ENCODE data around the gene FBXL19. TPM values are rescaled to one million over a fixed set of nuclear protein-coding genes. Genes with fewer than 3 reads are reported as not detected.

The FBXL19 gene
- total RNA-seq, 2 donors from 2014 or later = 21.9 to 44.8 TPM

GRCh38 chr16:30902029-30902972 lies 21.1 kb upstream of the FBXL19 start:
- H3K4me3 ChIP-seq = peak overlapping the region; percentile 55
- intact Hi-C loops (cut with DNase I) = loop anchor here (5.0 to 10.0 kb wide), 2 partner anchors 55 to 198 kb away; no protein-coding TSS in a partner anchor
- H3K9ac ChIP-seq (ENCODE audit: low read depth in 2 of 2, low read length in 2 of 2) = peak overlapping the region; percentile 71 to 90
- H3K9me3 ChIP-seq = no peaks in the 10 kb centered on the region
- TF ChIP-seq, protein P1, sequence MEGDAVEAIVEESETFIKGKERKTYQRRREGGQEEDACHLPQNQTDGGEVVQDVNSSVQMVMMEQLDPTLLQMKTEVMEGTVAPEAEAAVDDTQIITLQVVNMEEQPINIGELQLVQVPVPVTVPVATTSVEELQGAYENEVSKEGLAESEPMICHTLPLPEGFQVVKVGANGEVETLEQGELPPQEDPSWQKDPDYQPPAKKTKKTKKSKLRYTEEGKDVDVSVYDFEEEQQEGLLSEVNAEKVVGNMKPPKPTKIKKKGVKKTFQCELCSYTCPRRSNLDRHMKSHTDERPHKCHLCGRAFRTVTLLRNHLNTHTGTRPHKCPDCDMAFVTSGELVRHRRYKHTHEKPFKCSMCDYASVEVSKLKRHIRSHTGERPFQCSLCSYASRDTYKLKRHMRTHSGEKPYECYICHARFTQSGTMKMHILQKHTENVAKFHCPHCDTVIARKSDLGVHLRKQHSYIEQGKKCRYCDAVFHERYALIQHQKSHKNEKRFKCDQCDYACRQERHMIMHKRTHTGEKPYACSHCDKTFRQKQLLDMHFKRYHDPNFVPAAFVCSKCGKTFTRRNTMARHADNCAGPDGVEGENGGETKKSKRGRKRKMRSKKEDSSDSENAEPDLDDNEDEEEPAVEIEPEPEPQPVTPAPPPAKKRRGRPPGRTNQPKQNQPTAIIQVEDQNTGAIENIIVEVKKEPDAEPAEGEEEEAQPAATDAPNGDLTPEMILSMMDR (IDR thresholded peaks at IDR 0.05) = no peak
- H3K4me1 ChIP-seq = peaks cover under 1% of the 10 kb centered on the region
- peak; percentile 67 for DNase-seq
- peak overlapping the region; percentile 84 for H3K27ac ChIP-seq
- no peaks in the 10 kb centered on the region for H3K36me3 ChIP-seq
- no peaks in the 10 kb centered on the region for H3K27me3 ChIP-seq

DNA sequence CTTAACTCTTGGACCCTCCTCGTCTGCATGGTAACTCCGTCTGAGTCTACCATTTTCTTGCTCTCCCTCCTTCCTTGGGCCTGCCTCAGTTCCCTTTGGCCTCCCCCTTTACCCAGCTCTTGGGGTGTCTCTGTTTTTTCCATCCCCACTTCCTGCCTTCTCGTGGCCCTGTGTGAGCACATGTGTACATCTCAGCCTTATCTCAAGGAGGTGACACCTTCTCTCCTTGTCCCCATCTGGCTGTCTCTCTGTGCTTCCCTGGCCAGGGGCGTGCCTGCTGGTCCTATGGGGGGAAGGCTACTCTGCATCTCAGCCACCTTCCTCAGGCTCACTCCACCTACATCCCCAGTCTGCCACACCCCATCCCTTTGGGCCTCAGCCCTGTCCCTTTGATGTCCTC lies 20.4 kb upstream of the FBXL19 start:
- Histone ChIP-seq H3K27ac (peak overlapping the region; percentile 84), H3K9ac (ENCODE audit: low read depth in 2 of 2, low read length in 2 of 2) (peak overlapping the region; percentile 61 to 90), H3K4me1 (no peaks in the 10 kb centered on the region), H3K4me3 (peak overlapping the region; percentile 55), H3K9me3 (no peaks in the 10 kb centered on the region), H3K36me3 (no peaks in the 10 kb centered on the region), H3K27me3 (no peaks in the 10 kb centered on the region)
- DNase-seq = no peak
- TF ChIP-seq, protein P1 (IDR thresholded peaks at IDR 0.05) = no peak
- intact Hi-C loops (cut with DNase I) = loop anchor here (5.0 to 10.0 kb wide), 2 partner anchors 56 to 198 kb away; no protein-coding TSS in a partner anchor

DNA sequence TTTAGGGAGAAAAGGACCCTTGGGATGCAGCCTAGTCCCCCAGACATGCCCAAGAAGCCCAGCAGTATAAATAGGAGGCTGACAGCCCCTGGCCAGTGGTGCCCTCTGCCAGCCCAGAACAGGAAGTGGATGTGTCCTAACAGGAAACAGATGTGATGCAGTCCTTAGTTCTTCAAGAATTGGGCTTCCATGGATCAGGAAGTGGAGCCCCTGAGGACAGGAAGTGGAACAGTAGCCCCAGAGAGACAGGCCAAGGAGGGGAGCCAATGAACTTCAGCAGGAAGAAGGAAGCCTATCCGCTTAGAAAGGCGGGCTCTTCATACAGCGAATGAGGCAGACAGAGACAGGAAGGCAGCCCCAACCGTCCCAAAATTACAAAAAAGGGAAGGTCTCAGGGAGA lies 19.8 kb upstream of the FBXL19 start:
- Histone ChIP-seq H3K9ac (ENCODE audit: low read depth in 2 of 2, low read length in 2 of 2) (no peak overlapping the region), H3K27ac (peak overlapping the region; percentile 16), H3K9me3 (no peaks in the 10 kb centered on the region), H3K27me3 (no peaks in the 10 kb centered on the region), H3K4me1 (no peaks in the 10 kb centered on the region), H3K4me3 (no peak overlapping the region), H3K36me3 (no peaks in the 10 kb centered on the region)
- TF ChIP-seq, protein P1 (IDR thresholded peaks at IDR 0.05) = no peak
- no peak for DNase-seq
- intact Hi-C loops (cut with DNase I) = loop anchor here (5.0 to 10.0 kb wide), 2 partner anchors 56 to 199 kb away; no protein-coding TSS in a partner anchor

GRCh38 chr16:30904114-30904780 lies 19.1 kb upstream of the FBXL19 start:
- Histone ChIP-seq H3K36me3 (no peaks in the 10 kb centered on the region), H3K9me3 (no peaks in the 10 kb centered on the region), H3K4me1 (no peaks in the 10 kb centered on the region), H3K27me3 (no peaks in the 10 kb centered on the region), H3K9ac (ENCODE audit: low read depth in 2 of 2, low read length in 2 of 2) (no peak overlapping the region), H3K4me3 (no peak overlapping the region), H3K27ac (peak overlapping the region; percentile 16)
- no peak for DNase-seq
- TF ChIP-seq, protein P1 (IDR thresholded peaks at IDR 0.05) = no peak
- intact Hi-C loops (cut with DNase I) = loop anchor here (5.0 to 10.0 kb wide), 2 partner anchors 57 to 199 kb away; no protein-coding TSS in a partner anchor

- TF ChIP-seq, protein P1 (IDR thresholded peaks at IDR 0.05) = no peak
- no peak overlapping the region for H3K9ac ChIP-seq (ENCODE audit: low read depth in 2 of 2, low read length in 2 of 2)
- H3K9me3 ChIP-seq = no peaks in the 10 kb centered on the region
- intact Hi-C loops (cut with DNase I) = loop anchor here (10.0 kb wide), 1 partner anchor 202 kb away; no protein-coding TSS in a partner anchor
- no peak for DNase-seq
- H3K27me3 ChIP-seq = no peaks in the 10 kb centered on the region
- no peak overlapping the region for H3K27ac ChIP-seq
- H3K4me1 ChIP-seq = no peaks in the 10 kb centered on the region
- H3K36me3 ChIP-seq = no peaks in the 10 kb centered on the region
- H3K4me3 ChIP-seq = no peak overlapping the region
These were observed 16.3 kb upstream of the FBXL19 start for GRCh38 chr16:30907064-30907463.

All from colonic mucosa (tissue), 4 donors.